Spleen (tissue), 11 donors: ENCODE results near the gene TMEM114. TPM values are rescaled to one million over a fixed set of nuclear protein-coding genes. Genes with fewer than 3 reads are reported as not detected.

Experiments
- DNase-seq: peaks from one replicate; pipeline ENCODE4 v3.0.0-alpha.2; 2020
- H3K27ac ChIP-seq, 8 donors: fragments of 200-600 bp; sonication (generic) in 7 of 8; 1 replicate in 4 of 8; 2 replicates in 4 of 8; pipeline versions ENCODE4 v1.5.0 to v1.8.0; 2016 to 2021; ENCODE audit warnings: inconsistent platforms in 4 of 8, mild to moderate bottlenecking in 4 of 8, moderate library complexity in 1 of 8
- H3K27me3 ChIP-seq, 7 donors: fragments of 200-600 bp; sonication (generic) in 6 of 7; replicated peaks in 1 of 7; 1 replicate in 4 of 7; 2 replicates in 3 of 7; pipeline versions ENCODE4 v1.5.0 to v1.8.0; 2016 to 2021; ENCODE audit warnings: inconsistent platforms in 3 of 7, mild to moderate bottlenecking in 1 of 7
- H3K36me3 ChIP-seq, 6 donors: fragments of 200-600 bp; sonication (generic) in 5 of 6; 1 replicate in 4 of 6; 2 replicates in 2 of 6; pipeline versions ENCODE4 v1.5.0 to v1.8.0; 2016 to 2021; ENCODE audit warnings: inconsistent platforms in 2 of 6
- H3K4me1 ChIP-seq, 6 donors: fragments of 200-600 bp; sonication (generic) in 5 of 6; 1 replicate in 3 of 6; 2 replicates in 3 of 6; pipeline versions ENCODE4 v1.5.0 to v1.8.0; 2016 to 2021; ENCODE audit warnings: inconsistent platforms in 3 of 6
- H3K4me3 ChIP-seq, 8 donors: fragments of 200-600 bp; sonication (generic) in 7 of 8; 1 replicate in 4 of 8; 2 replicates in 4 of 8; pipeline versions ENCODE4 v1.5.0 to v1.8.0; 2016 to 2021; ENCODE audit warnings: inconsistent platforms in 4 of 8, mild to moderate bottlenecking in 4 of 8, moderate library complexity in 2 of 8
- H3K9me3 ChIP-seq, 8 donors: fragments of 200-600 bp; sonication (generic) in 7 of 8; 1 replicate in 4 of 8; 2 replicates in 4 of 8; pipeline versions ENCODE4 v1.5.0 to v1.8.0; 2016 to 2021; ENCODE audit warnings: inconsistent platforms in 4 of 8
- POLR2A ChIP-seq, 3 donors: fragments of 450-650 bp; IDR thresholded peaks; one replicate each; pipeline ENCODE4 v1.5.1; 2017; ENCODE audit warnings: antibody characterized with exemption in 3 of 3, mild to moderate bottlenecking in 1 of 3
- POLR2AphosphoS5 ChIP-seq, 3 donors: sonication (generic); formaldehyde crosslinking; IDR thresholded peaks; one replicate each; pipeline ENCODE4 v1.5.1; 2017; ENCODE audit warnings: antibody characterized with exemption in 3 of 3
- WGBS, 5 donors: extraction: QIAGEN DNeasy Blood & Tissue Kit in 3 of 5; methylation state at CpG; one replicate each; pipeline versions ENCODE4 v1.1.5 to v1.1.7; 2013 to 2018; 5-methylcytosine and 5-hydroxymethylcytosine counted together
- intact Hi-C: fragments of 100-400 bp; cut with DNase I; formaldehyde crosslinking; loops from one replicate; pipeline ENCODE4 v1.15.0; 2023; ENCODE audit warnings: low total_unique reads
- polyA plus RNA-seq, 3 donors: library from polyadenylated mRNA; stranded (reverse); fragments of 200-250 nt; gene quantifications; one replicate each; pipeline ENCODE4 v1.2.1, GENCODE V29; 2013
- total RNA-seq, 7 donors: library from RNA; depleted of rRNA in 3 of 7; stranded (reverse); fragments of >200 nt in 3 of 7; fragmentation: NEBNext Ultra II Directional in 4 of 7; extraction: Animal tissue kit (Norgen Biotek cat#: 25700) in 4 of 7; gene quantifications; one replicate each; pipeline versions ENCODE4 v1.1.0 to v1.2.1, GENCODE V29; 2016 to 2021
- TF ChIP-seq, protein P1 (sequence below), 11 experiments: fragments of 200-600 bp in 7 of 11; fragments of 450-650 bp in 4 of 11; sonication (generic) in 4 of 11; IDR thresholded peaks in 8 of 11; conservative IDR thresholded peaks in 3 of 11; 1 replicate in 7 of 11; 2 replicates in 4 of 11; pipeline versions ENCODE4 v1.4.0 to v1.8.0; 2016 to 2021; ENCODE audit warnings: antibody characterized with exemption in 11 of 11, inconsistent platforms in 4 of 11, mild to moderate bottlenecking in 1 of 11
- donor health status: healthy with polysubstance abuse.
- donor health status: DM: no; HTN: no; CAD: no; lungs with moderate emphysema.
- donor health status: DM: no; HTN: no; CAD: no.
- donor health status: Bipolar disorder and iron deficiency.
- donor health status: healthy.
- donor health status: DM: no; HTN: no; CAD: no.
- donor health status: DM: yes; HTN: yes; CAD: no.

TMEM114 gene
- total and polyA plus RNA-seq, 10 donors, result not detected

DNA sequence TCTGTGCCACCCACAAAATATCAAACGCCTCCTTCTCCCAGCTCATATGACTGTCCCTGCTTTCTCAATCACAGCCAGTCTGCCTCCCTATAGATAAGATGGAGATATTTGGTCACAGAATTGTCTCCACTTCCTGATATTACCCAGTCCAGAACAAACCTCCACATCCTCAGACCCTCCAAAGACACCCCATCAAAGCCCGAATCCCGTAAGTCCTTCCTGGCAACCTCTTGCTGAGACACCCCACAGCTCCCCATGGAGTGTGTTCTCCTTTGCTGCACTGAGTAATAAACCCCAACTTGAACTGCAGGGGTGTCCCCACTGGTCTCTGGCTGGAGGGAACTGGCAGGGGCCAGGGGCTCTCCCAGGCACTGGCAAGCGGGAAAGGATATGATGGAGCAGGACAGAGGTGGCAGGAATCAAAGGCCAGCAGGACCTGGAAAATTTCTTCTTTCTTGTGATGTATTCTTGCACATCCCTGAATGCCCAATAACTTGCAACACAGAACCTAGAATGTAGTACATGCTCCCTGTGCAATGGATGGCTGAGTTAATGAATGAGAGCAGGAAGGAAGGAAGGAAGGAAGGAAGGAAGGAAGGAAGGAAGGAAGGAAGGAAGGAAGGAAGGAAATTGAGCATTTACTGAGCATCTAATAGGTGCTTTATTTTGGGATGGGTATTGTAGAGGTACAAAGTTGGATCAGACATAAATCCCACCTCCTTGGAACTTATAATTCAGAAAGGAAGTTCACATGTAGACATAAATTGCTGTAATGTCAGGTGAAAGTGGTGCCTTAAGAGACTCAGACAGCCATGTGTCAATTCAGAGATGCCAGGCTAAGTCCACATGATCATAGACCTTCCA lies 13.9 kb downstream of the TMEM114 start:
- Histone ChIP-seq H3K27me3 (peaks cover 0 to 42% (median 0%) of the 10 kb centered on the region in 7 donors), H3K9me3 (no peaks in the 10 kb centered on the region), H3K4me1 (no peaks in the 10 kb centered on the region), H3K27ac (no peak overlapping the region), H3K36me3 (no peaks in the 10 kb centered on the region), H3K4me3 (no peak overlapping the region)
- no peak for DNase-seq
- whole genome bisulfite sequencing, 5 donors, result 82 to 88% (median 87%) methylated on average over 4 of the region's 4 CpGs
- intact Hi-C loops, result no loop called here
- TF ChIP-seq POLR2AphosphoS5 (IDR thresholded peaks at IDR 0.05), result no peak
- TF ChIP-seq, protein P1, sequence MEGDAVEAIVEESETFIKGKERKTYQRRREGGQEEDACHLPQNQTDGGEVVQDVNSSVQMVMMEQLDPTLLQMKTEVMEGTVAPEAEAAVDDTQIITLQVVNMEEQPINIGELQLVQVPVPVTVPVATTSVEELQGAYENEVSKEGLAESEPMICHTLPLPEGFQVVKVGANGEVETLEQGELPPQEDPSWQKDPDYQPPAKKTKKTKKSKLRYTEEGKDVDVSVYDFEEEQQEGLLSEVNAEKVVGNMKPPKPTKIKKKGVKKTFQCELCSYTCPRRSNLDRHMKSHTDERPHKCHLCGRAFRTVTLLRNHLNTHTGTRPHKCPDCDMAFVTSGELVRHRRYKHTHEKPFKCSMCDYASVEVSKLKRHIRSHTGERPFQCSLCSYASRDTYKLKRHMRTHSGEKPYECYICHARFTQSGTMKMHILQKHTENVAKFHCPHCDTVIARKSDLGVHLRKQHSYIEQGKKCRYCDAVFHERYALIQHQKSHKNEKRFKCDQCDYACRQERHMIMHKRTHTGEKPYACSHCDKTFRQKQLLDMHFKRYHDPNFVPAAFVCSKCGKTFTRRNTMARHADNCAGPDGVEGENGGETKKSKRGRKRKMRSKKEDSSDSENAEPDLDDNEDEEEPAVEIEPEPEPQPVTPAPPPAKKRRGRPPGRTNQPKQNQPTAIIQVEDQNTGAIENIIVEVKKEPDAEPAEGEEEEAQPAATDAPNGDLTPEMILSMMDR (IDR thresholded peaks at IDR 0.05 in 8 of 11, conservative IDR thresholded peaks at IDR 0.05 in 3 of 11), result no peak
- no peak for TF ChIP-seq POLR2A (IDR thresholded peaks at IDR 0.05)

DNA sequence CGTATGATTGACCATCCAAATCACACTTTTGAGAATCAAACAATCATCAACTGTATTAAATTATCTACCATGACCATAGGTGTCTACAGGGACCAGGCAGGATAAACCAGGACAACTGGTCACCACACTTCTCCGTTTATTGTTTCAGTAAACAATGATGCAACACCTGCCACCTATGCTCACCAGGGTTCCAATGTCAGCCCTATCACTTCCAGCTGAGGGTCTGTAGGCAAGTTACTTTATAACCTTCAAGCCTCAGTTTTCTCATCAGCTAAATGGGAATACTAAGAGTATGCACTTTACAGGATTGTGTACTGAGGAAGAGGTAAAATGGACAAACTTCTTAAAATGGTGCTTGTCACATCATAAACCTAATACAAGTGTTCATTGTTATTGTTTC lies 14.9 kb downstream of the TMEM114 start:
- intact Hi-C loops, result no loop called here
- Histone ChIP-seq H3K9me3 (no peaks in the 10 kb centered on the region), H3K4me3 (no peak overlapping the region), H3K27ac (no peak overlapping the region), H3K4me1 (no peaks in the 10 kb centered on the region), H3K27me3 (peaks cover 0 to 52% (median 0%) of the 10 kb centered on the region in 7 donors), H3K36me3 (no peaks in the 10 kb centered on the region)
- no peak for TF ChIP-seq POLR2A (IDR thresholded peaks at IDR 0.05)
- TF ChIP-seq POLR2AphosphoS5 (IDR thresholded peaks at IDR 0.05), result no peak
- TF ChIP-seq, protein P1 (IDR thresholded peaks at IDR 0.05 in 8 of 11, conservative IDR thresholded peaks at IDR 0.05 in 3 of 11), result no peak
- WGBS, 5 donors, result 65 to 85% (median 83%) methylated on average over 2 of the region's 2 CpGs
- no peak for DNase-seq

DNA sequence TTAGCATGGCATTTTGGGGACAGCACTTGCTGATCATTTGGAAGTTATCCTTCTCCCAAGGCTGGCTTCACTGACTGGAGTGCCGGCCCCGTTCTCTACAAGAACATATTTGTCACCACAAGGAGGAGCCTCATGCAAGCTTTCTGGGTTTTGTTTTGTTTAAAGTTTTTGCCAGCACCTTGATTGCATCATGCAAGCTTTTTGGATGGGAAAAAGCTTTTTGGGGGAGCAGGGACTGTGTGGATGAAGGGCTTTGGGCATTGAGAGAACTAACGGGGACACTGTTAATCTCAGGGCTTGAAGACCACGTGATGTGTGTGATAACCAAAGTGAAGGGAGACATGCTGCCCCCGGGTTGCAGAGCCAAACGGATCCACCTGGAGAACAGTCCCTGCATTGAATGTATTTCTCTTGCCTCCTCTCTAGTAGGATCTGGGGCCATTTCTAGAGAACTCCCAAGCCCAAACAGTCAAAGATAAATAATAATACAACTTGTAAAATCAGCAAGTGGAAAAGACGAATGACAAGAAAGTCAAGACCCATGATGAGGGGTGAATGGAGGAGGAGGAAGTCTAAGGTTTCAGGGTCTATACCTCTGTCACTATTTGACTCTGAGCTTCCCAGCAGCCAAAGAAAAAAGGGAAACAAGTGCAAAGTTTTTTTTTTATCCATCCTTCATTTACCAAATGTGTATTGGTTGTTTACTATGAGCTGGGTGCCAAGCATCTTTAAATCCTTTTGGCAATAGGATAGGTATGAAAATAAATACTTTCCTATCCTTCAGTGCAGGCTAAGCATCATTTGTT lies 17.2 kb downstream of the TMEM114 start:
- Histone ChIP-seq H3K27ac (no peak overlapping the region), H3K4me1 (no peaks in the 10 kb centered on the region), H3K4me3 (no peak overlapping the region), H3K27me3 (peaks cover 0 to 71% (median 7%) of the 10 kb centered on the region in 7 donors), H3K36me3 (no peaks in the 10 kb centered on the region), H3K9me3 (no peaks in the 10 kb centered on the region)
- DNase-seq, result no peak
- 38 to 50% (median 42%) methylated on average over 7 of the region's 7 CpGs for WGBS, 5 donors
- intact Hi-C loops, result no loop called here
- TF ChIP-seq POLR2A (IDR thresholded peaks at IDR 0.05), result no peak
- TF ChIP-seq, protein P1 (IDR thresholded peaks at IDR 0.05 in 8 of 11, conservative IDR thresholded peaks at IDR 0.05 in 3 of 11), result peak in 4 of 11 experiments; percentile 17 to 45 (median 34)
